Gastrocnemius medialis (tissue), 4 donors: ENCODE data around the gene GPR153. TPM values are rescaled to one million over a fixed set of nuclear protein-coding genes. Genes with fewer than 3 reads are reported as not detected.

Experiments
- ATAC-seq, 2 donors: fragments of 150-250 bp; one replicate each; pipeline ENCODE4 v1.9.1; 2016
- DNase-seq, 2 donors: peaks; one replicate each; pipeline ENCODE4 v3.0.0-alpha.2; 2019
- H3K27ac ChIP-seq, 4 donors: fragments of 200-600 bp; sonication (generic); 1 replicate in 1 of 4; 2 replicates in 3 of 4; pipeline ENCODE4 v1.5.1; 2016 to 2018; ENCODE audit warnings: mild to moderate bottlenecking in 2 of 4, moderate library complexity in 1 of 4
- H3K27me3 ChIP-seq, 3 donors: fragments of 200-600 bp; sonication (generic) in 2 of 3; 1 replicate in 1 of 3; 2 replicates in 2 of 3; pipeline versions ENCODE4 v1.5.1 to v1.6.0; 2016 to 2019; ENCODE audit warnings: mild to moderate bottlenecking in 1 of 3, moderate library complexity in 1 of 3
- H3K36me3 ChIP-seq, 2 donors: fragments of 200-600 bp; sonication (generic) in 1 of 2; one replicate each; pipeline ENCODE4 v1.5.1; 2017 to 2018
- H3K4me1 ChIP-seq, 2 donors: fragments of 200-600 bp; sonication (generic) in 1 of 2; one replicate each; pipeline ENCODE4 v1.5.1; 2016 to 2017; ENCODE audit warnings: mild to moderate bottlenecking in 2 of 2
- H3K4me3 ChIP-seq, 4 donors: fragments of 200-600 bp; sonication (generic) in 3 of 4; 1 replicate in 1 of 4; 2 replicates in 3 of 4; pipeline ENCODE4 v1.5.1; 2016 to 2019; ENCODE audit warnings: mild to moderate bottlenecking in 2 of 4
- H3K9me3 ChIP-seq, 3 donors: fragments of 200-600 bp; sonication (generic) in 2 of 3; 1 replicate in 1 of 3; 2 replicates in 2 of 3; pipeline ENCODE4 v1.5.1; 2016 to 2019
- POLR2A ChIP-seq, 2 donors: fragments of 450-650 bp; IDR thresholded peaks; one replicate each; pipeline ENCODE4 v1.6.1; 2017; ENCODE audit warnings: antibody characterized with exemption in 2 of 2, mild to moderate bottlenecking in 2 of 2, moderate library complexity in 2 of 2
- in situ Hi-C, 4 donors: fragments of 200-750 bp; cut with MboI; loops; one replicate each; pipeline versions ENCODE4 v1.15.0 to v1.8.0; 2017; ENCODE audit warnings: low sequenced_read_pairs in 4 of 4
- intact Hi-C: fragments of 100-400 bp; cut with DNase I; formaldehyde crosslinking; loops from one replicate; pipeline ENCODE4 v1.15.1; 2023; ENCODE audit warnings: low total_unique reads
- total RNA-seq, 4 donors: library from RNA; depleted of rRNA; stranded (reverse); fragments of >200 nt; gene quantifications; one replicate each; pipeline versions ENCODE4 v1.1.0 to v1.2.3, GENCODE V29; 2016
- TF ChIP-seq, protein P1 (sequence below), 5 experiments: fragments of 450-650 bp in 3 of 5; fragments of 200-600 bp in 2 of 5; sonication (generic) in 2 of 5; IDR thresholded peaks in 4 of 5; conservative IDR thresholded peaks in 1 of 5; 1 replicate in 4 of 5; 2 replicates in 1 of 5; pipeline ENCODE4 v1.5.1; 2016 to 2019; ENCODE audit warnings: antibody characterized with exemption in 5 of 5, mild to moderate bottlenecking in 3 of 5, moderate library complexity in 3 of 5

Gene GPR153
- total RNA-seq, 4 donors from 2014 or later = 1.1 to 3.4 (median 2.0) TPM

DNA sequence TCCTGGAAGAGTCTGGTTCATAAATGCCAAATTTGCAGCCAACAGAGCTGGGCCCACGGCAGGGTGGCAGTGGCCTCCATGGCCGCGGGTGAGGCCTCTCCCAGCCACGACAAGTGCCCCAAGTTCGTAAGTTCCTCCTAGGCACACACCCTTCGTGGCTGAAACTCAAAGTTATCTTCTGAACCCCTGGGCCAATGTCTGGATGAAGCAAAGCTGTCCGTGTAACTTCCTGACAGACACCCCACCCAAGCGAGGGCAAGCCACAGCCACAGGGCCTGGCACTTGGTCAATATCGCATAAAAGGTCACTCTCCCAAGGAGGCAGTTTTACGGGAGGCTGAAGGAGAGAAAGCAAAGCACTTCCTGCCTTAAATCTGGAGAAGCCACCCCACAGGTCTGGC lies 27.8 kb upstream of the GPR153 start:
- H3K27ac ChIP-seq = no peak overlapping the region
- no peaks in the 10 kb centered on the region for H3K27me3 ChIP-seq
- TF ChIP-seq, protein P1, sequence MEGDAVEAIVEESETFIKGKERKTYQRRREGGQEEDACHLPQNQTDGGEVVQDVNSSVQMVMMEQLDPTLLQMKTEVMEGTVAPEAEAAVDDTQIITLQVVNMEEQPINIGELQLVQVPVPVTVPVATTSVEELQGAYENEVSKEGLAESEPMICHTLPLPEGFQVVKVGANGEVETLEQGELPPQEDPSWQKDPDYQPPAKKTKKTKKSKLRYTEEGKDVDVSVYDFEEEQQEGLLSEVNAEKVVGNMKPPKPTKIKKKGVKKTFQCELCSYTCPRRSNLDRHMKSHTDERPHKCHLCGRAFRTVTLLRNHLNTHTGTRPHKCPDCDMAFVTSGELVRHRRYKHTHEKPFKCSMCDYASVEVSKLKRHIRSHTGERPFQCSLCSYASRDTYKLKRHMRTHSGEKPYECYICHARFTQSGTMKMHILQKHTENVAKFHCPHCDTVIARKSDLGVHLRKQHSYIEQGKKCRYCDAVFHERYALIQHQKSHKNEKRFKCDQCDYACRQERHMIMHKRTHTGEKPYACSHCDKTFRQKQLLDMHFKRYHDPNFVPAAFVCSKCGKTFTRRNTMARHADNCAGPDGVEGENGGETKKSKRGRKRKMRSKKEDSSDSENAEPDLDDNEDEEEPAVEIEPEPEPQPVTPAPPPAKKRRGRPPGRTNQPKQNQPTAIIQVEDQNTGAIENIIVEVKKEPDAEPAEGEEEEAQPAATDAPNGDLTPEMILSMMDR (IDR thresholded peaks at IDR 0.05 in 4 of 5, conservative IDR thresholded peaks at IDR 0.05 in 1 of 5) = no peak
- TF ChIP-seq POLR2A (IDR thresholded peaks at IDR 0.05) = no peak
- no peaks in the 10 kb centered on the region for H3K36me3 ChIP-seq
- ATAC-seq = no peak
- H3K4me1 ChIP-seq = peaks cover 0 to under 1% of the 10 kb centered on the region in 2 donors
- in situ Hi-C loops = no loop called here
- no peak for DNase-seq
- intact Hi-C loops = no loop called here
- no peaks in the 10 kb centered on the region for H3K9me3 ChIP-seq
- H3K4me3 ChIP-seq = no peak overlapping the region

DNA sequence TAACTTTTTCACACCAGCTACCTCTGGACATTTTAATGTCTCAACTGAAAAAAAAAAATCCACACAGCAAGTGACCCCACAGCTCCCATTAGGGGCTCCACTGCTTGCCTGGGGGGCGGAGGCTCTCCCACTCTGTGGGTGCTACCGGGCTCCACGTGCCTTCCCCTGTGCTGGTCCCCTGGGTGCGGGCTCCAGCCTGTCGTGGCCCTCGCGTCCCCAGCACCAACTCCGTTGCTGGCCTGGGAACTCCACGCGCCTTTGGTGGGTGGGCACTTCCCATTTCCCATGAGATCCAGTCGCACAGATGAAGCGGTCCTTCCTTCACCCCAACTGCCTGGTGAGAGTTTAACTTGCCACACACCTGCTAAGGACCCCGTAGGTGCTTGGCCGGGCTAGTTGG lies 27.1 kb upstream of the GPR153 start:
- no peaks in the 10 kb centered on the region for H3K9me3 ChIP-seq
- TF ChIP-seq, protein P1 (IDR thresholded peaks at IDR 0.05 in 4 of 5, conservative IDR thresholded peaks at IDR 0.05 in 1 of 5) = no peak
- no peak for TF ChIP-seq POLR2A (IDR thresholded peaks at IDR 0.05)
- no peak for DNase-seq
- H3K27me3 ChIP-seq = no peaks in the 10 kb centered on the region
- in situ Hi-C loops = no loop called here
- H3K27ac ChIP-seq = no peak overlapping the region
- H3K4me1 ChIP-seq = no peaks in the 10 kb centered on the region
- H3K36me3 ChIP-seq = no peaks in the 10 kb centered on the region
- intact Hi-C loops = no loop called here
- no peak for ATAC-seq
- no peak overlapping the region for H3K4me3 ChIP-seq

DNA sequence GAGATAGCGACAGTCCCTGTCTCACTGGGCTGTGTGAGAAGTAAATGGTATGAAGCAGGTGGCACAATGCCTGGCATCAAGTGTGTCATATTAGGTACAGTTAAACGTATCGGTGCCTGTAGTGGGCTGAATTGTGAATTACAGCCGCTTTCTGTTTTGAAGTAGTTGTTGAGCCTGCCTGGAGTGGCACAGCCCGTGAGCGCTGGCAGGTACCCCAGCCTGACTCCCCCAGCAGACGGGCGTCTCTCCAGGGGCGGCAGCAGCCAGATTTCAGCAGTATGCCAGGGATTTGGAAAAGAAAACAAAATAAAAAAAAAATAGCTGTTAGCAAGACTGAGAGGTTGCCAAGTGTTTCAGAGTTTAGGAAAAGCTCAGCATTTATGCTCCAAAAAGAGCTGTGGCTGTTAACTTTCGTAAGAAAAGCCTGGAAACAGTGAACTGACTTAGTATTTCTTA lies 26.6 kb upstream of the GPR153 start:
- H3K9me3 ChIP-seq = no peaks in the 10 kb centered on the region
- H3K27me3 ChIP-seq = no peaks in the 10 kb centered on the region
- H3K4me1 ChIP-seq = no peaks in the 10 kb centered on the region
- DNase-seq (no peak), ATAC-seq (no peak)
- no peaks in the 10 kb centered on the region for H3K36me3 ChIP-seq
- no peak overlapping the region for H3K4me3 ChIP-seq
- in situ Hi-C loops (no loop called here), intact Hi-C loops (no loop called here)
- H3K27ac ChIP-seq = no peak overlapping the region
- TF ChIP-seq, protein P1 (IDR thresholded peaks at IDR 0.05 in 4 of 5, conservative IDR thresholded peaks at IDR 0.05 in 1 of 5) = no peak
- TF ChIP-seq POLR2A (IDR thresholded peaks at IDR 0.05) = no peak

DNA sequence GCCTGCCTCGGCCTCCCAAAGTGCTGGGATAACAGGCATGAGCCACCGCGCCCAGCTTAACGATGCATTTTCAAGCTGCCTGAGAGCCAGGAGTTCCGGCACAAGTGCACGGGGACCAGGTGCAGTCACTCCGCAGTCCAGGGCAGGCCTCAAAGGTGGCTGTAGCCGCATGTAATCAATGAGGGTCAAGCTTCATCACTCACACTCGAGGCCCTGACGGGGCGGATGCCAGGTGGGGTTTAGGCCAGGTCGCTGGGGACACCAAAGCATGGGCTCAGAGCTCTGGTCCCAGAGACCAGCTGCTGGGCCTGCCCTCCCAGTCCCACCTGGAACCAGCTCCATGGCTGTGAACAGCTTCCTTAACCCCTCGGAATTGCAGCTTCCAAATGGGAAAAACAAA lies 26.1 kb upstream of the GPR153 start:
- Histone ChIP-seq H3K27me3 (no peaks in the 10 kb centered on the region), H3K27ac (no peak overlapping the region), H3K4me3 (no peak overlapping the region), H3K36me3 (no peaks in the 10 kb centered on the region), H3K4me1 (no peaks in the 10 kb centered on the region), H3K9me3 (no peaks in the 10 kb centered on the region)
- in situ Hi-C loops (no loop called here), intact Hi-C loops (no loop called here)
- ATAC-seq (no peak), DNase-seq (no peak)
- TF ChIP-seq, protein P1 (IDR thresholded peaks at IDR 0.05 in 4 of 5, conservative IDR thresholded peaks at IDR 0.05 in 1 of 5) = no peak
- no peak for TF ChIP-seq POLR2A (IDR thresholded peaks at IDR 0.05)

DNA sequence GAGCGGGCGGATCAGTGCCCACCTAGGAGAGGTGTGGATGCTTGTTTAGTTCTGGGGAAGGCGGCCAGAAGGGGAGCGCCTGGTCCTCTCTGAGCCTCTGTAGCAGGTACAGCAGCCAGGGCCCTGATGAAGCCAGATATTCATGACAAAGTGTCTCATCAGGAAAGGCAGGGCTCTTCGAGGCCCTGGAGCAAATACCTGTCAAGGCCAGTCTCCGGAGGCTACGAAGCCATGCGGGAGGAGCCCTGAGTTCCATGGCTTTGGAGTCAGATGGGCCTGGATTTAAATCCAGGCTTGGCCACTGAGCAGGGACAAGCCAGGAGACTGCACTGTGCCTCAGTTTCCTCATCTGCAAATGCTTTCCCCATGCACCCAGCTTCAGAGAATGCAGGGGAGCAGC lies 25.4 kb upstream of the GPR153 start:
- Histone ChIP-seq H3K36me3 (no peaks in the 10 kb centered on the region), H3K27ac (no peak overlapping the region), H3K4me1 (no peaks in the 10 kb centered on the region), H3K27me3 (no peaks in the 10 kb centered on the region), H3K4me3 (no peak overlapping the region), H3K9me3 (no peaks in the 10 kb centered on the region)
- DNase-seq (no peak), ATAC-seq (no peak)
- in situ Hi-C loops (no loop called here), intact Hi-C loops (no loop called here)
- no peak for TF ChIP-seq POLR2A (IDR thresholded peaks at IDR 0.05)
- TF ChIP-seq, protein P1 (IDR thresholded peaks at IDR 0.05 in 4 of 5, conservative IDR thresholded peaks at IDR 0.05 in 1 of 5) = no peak
